Body of pancreas (tissue), 4 donors: ENCODE data around the gene SMIM36. TPM values are rescaled to one million over a fixed set of nuclear protein-coding genes. Genes with fewer than 3 reads are reported as not detected.

Experiments
- ATAC-seq: fragments of 150-250 bp; one replicate; pipeline ENCODE4 v1.9.1; 2016
- DNase-seq, 4 donors: peaks; one replicate each; pipeline ENCODE4 v3.0.0-alpha.2; 2019
- H3K27ac ChIP-seq, 4 donors: fragments of 200-600 bp; sonication (generic); 1 replicate in 3 of 4; 2 replicates in 1 of 4; pipeline versions ENCODE4 v1.5.1 to v1.6.1; 2016 to 2019; ENCODE audit warnings: mild to moderate bottlenecking in 1 of 4, mixed read lengths in 1 of 4, moderate library complexity in 1 of 4
- H3K27me3 ChIP-seq, 2 donors: fragments of 200-600 bp; sonication (generic); one replicate each; pipeline ENCODE4 v1.6.0; 2016; ENCODE audit warnings: mild to moderate bottlenecking in 1 of 2
- H3K36me3 ChIP-seq, 2 donors: fragments of 200-600 bp; sonication (generic); replicated peaks in 1 of 2; 2 replicates each; pipeline ENCODE4 v1.5.1; 2016; ENCODE audit warnings: low read depth in 2 of 2; ENCODE audit not compliant: insufficient read depth in 1 of 2
- H3K4me1 ChIP-seq: fragments of 200-600 bp; sonication (generic); one replicate; pipeline ENCODE4 v1.6.0; 2016
- H3K4me3 ChIP-seq, 2 donors: fragments of 200-600 bp; sonication (generic); 1 replicate in 1 of 2; 2 replicates in 1 of 2; pipeline ENCODE4 v1.5.1; 2016 to 2019
- H3K9me3 ChIP-seq, 3 donors: fragments of 200-600 bp; sonication (generic); 1 replicate in 2 of 3; 2 replicates in 1 of 3; pipeline ENCODE4 v1.5.1; 2016
- CTCF ChIP-seq, 7 experiments: fragments of 450-650 bp in 4 of 7; fragments of 200-600 bp in 3 of 7; sonication (generic) in 3 of 7; IDR thresholded peaks; one replicate each; pipeline ENCODE4 v1.5.1; 2016 to 2019; ENCODE audit warnings: antibody characterized with exemption in 7 of 7
- POLR2A ChIP-seq, 3 donors: fragments of 450-650 bp; IDR thresholded peaks; one replicate each; pipeline ENCODE4 v1.6.1; 2016; ENCODE audit warnings: antibody characterized with exemption in 3 of 3, mild to moderate bottlenecking in 2 of 3
- WGBS, 2 donors: methylation state at CpG; one replicate each; pipeline ENCODE4 v1.1.5; 2017; 5-methylcytosine and 5-hydroxymethylcytosine counted together
- intact Hi-C: fragments of 100-400 bp; cut with DNase I; formaldehyde crosslinking; loops from one replicate; pipeline ENCODE4 v1.15.1; 2023
- total RNA-seq, 2 donors: library from RNA; depleted of rRNA; stranded (reverse); fragments of >200 nt; gene quantifications; one replicate each; pipeline ENCODE4 v1.1.0, GENCODE V29; 2016

SMIM36 gene
- total RNA-seq, 2 donors from 2014 or later = not detected

- WGBS, 2 donors = 0 to 1% methylated on average over 6 to 52 of the region's 62 CpGs
These were observed 89.9 kb downstream of the SMIM36 start, which contains the start of gene MMD for GRCh38 chr17:55421179-55421934. TSS of gene MMD (minus strand) at chr17:55421835. CDS start at chr17:55421695, 140 bp downstream.

GRCh38 chr17:55420776-55421178, 90.5 kb downstream of the SMIM36 start:
- Histone ChIP-seq H3K4me3 (peak overlapping the region; percentile 26 to 71), H3K27me3 (no peaks in the 10 kb centered on the region), H3K4me1 (peaks cover 23% of the 10 kb centered on the region), H3K36me3 (no peaks in the 10 kb centered on the region), H3K9me3 (no peaks in the 10 kb centered on the region), H3K27ac (peak overlapping the region in 3 of 4 donors; percentile 73 to 84 (median 78))
- intact Hi-C loops = no loop called here
- ATAC-seq = no peak
- TF ChIP-seq POLR2A (IDR thresholded peaks at IDR 0.05) = peak in 1 of 3 donors; percentile 3
- TF ChIP-seq CTCF (IDR thresholded peaks at IDR 0.05) = no peak
- peak; percentile 32 to 47 (median 38) for DNase-seq
- 0 to 1% methylated on average over 14 to 21 of the region's 21 CpGs for whole genome bisulfite sequencing, 2 donors

More at GRCh38 chr17:55421179-55421934, 89.9 kb downstream of the SMIM36 start, which contains the start of gene MMD:
- DNase-seq = peak in 2 of 4 donors; percentile 29 to 39
- TF ChIP-seq CTCF (IDR thresholded peaks at IDR 0.05) (no peak), POLR2A (IDR thresholded peaks at IDR 0.05) (peak; percentile 10 to 57 (median 48))
- no peaks in the 10 kb centered on the region for H3K36me3 ChIP-seq
- peak; percentile 47 for ATAC-seq
- H3K27me3 ChIP-seq = no peaks in the 10 kb centered on the region
- peaks cover 23% of the 10 kb centered on the region for H3K4me1 ChIP-seq
- peak within 1 kb of the TSS; percentile 62 to 84 (median 76) for H3K27ac ChIP-seq
- no peaks in the 10 kb centered on the region for H3K9me3 ChIP-seq
- H3K4me3 ChIP-seq = peak within 1 kb of the TSS; percentile 26 to 71
- intact Hi-C loops = no loop called here

GRCh38 chr17:55420067-55420775, 91.0 kb downstream of the SMIM36 start:
- WGBS, 2 donors = 33 to 44% methylated on average over 6 of the region's 6 CpGs
- H3K4me3 ChIP-seq = peak overlapping the region; percentile 26 to 71
- no peak for TF ChIP-seq CTCF (IDR thresholded peaks at IDR 0.05)
- ATAC-seq (no peak), DNase-seq (peak in 2 of 4 donors; percentile 20 to 22)
- H3K27ac ChIP-seq = peak overlapping the region in 2 of 4 donors; percentile 73 to 84
- intact Hi-C loops = no loop called here
- no peaks in the 10 kb centered on the region for H3K27me3 ChIP-seq
- H3K4me1 ChIP-seq = peaks cover 23% of the 10 kb centered on the region
- no peaks in the 10 kb centered on the region for H3K9me3 ChIP-seq
- H3K36me3 ChIP-seq = no peaks in the 10 kb centered on the region

GRCh38 chr17:55418369-55419268, 92.6 kb downstream of the SMIM36 start:
- Histone ChIP-seq H3K36me3 (no peaks in the 10 kb centered on the region), H3K27me3 (no peaks in the 10 kb centered on the region), H3K27ac (no peak overlapping the region), H3K9me3 (no peaks in the 10 kb centered on the region), H3K4me3 (no peak overlapping the region), H3K4me1 (peaks cover 23% of the 10 kb centered on the region)
- intact Hi-C loops = no loop called here
- WGBS, 2 donors = 74 to 75% methylated on average over 3 of the region's 3 CpGs
- ATAC-seq = no peak
- TF ChIP-seq CTCF (IDR thresholded peaks at IDR 0.05) (no peak), POLR2A (IDR thresholded peaks at IDR 0.05) (no peak)
- no peak for DNase-seq
